ENCODE measurements around the gene TSHZ2.

- TF ChIP-seq CTCF (conservative IDR thresholded peaks at IDR 0.05 in 1 of 2, IDR thresholded peaks at IDR 0.05 in 1 of 2; ENCODE audit: extremely low read depth in 1 of 2, insufficient read depth in 1 of 2, low read depth in 1 of 2, low read length in 2 of 2) (no peak), EZH2 (IDR thresholded peaks at IDR 0.05; ENCODE audit: borderline replicate concordance, low read length) (no peak)
These were observed 150.7 kb downstream of the TSHZ2 start for GRCh38 chr20:53122853-53123252.
